T follicular helper cell (primary cell): ENCODE measurements around the gene HOXA11.
A peak's percentile ranks its signal among the peaks of the same experiment; 100 is the strongest.

Experiments used
- DNase-seq: peaks from one replicate; pipeline ENCODE4 v3.0.0-alpha.2; 2020; ENCODE audit warnings: low read depth

Gene HOXA11

GRCh38 chr7:27158436-27159265, 26.4 kb downstream of the HOXA11 start:
- DNase-seq = no peak

- no peak for DNase-seq
Measured at GRCh38 chr7:27157702-27158431, 27.2 kb downstream of the HOXA11 start.

- DNase-seq = no peak
Measured at GRCh38 chr7:27156916-27157701, 27.9 kb downstream of the HOXA11 start.

- no peak for DNase-seq
Measured at GRCh38 chr7:27156508-27156898, 28.5 kb downstream of the HOXA11 start, which contains the start of gene HOXA7. HOXA7 (minus strand) TSS chr7:27156675; CDS start chr7:27156545, 130 bp downstream.

- DNase-seq = no peak
Measured at GRCh38 chr7:27155816-27156507, 29.1 kb downstream of the HOXA11 start.

- no peak for DNase-seq
Measured at GRCh38 chr7:27154901-27155815, 29.9 kb downstream of the HOXA11 start.

GRCh38 chr7:27154369-27154768, 30.7 kb downstream of the HOXA11 start:
- DNase-seq = no peak

GRCh38 chr7:27153526-27153925, 31.5 kb downstream of the HOXA11 start:
- no peak for DNase-seq

GRCh38 chr7:27152816-27153442, 32.1 kb downstream of the HOXA11 start:
- no peak for DNase-seq

- DNase-seq = no peak
Measured at GRCh38 chr7:27151931-27152815, 32.9 kb downstream of the HOXA11 start, which contains the start of gene HOXA3. HOXA3 (minus strand) TSS chr7:27152583; CDS start chr7:27110640, 41,943 bp downstream.

- DNase-seq = no peak
Measured at GRCh38 chr7:27151341-27151930, 33.6 kb downstream of the HOXA11 start.

- peak; percentile 41 for DNase-seq
Measured at GRCh38 chr7:27150568-27151340, 34.3 kb downstream of the HOXA11 start.

GRCh38 chr7:27149842-27150567, 35.0 kb downstream of the HOXA11 start:
- no peak for DNase-seq

GRCh38 chr7:27148756-27149641, 36.0 kb downstream of the HOXA11 start:
- DNase-seq = no peak

- DNase-seq = no peak
Measured at GRCh38 chr7:27148031-27148755, 36.8 kb downstream of the HOXA11 start.
